Thoracic aorta (tissue), 2 donors: ENCODE results near the gene DNAL1. TPM values are rescaled to one million over a fixed set of nuclear protein-coding genes. Genes with fewer than 3 reads are reported as not detected.
"Not testable (repeated sequence)": the region's sequence is repeated elsewhere in the genome, so short reads cannot be mapped to it uniquely, and the experiment has no call there.

Source experiments
- ATAC-seq: fragments of 150-250 bp; one replicate; pipeline ENCODE4 v1.8.0; 2017; ENCODE audit warnings: low read depth; ENCODE audit not compliant: insufficient number of reproducible peaks, low FRiP score
- DNase-seq: peaks from one replicate; pipeline ENCODE4 v3.0.0-alpha.2; 2020; ENCODE audit warnings: low spot score
- H3K27ac ChIP-seq, 2 donors: fragments of 200-600 bp; sonication (generic); 1 replicate in 1 of 2; 2 replicates in 1 of 2; pipeline ENCODE4 v1.5.1; 2016; ENCODE audit warnings: mild to moderate bottlenecking in 2 of 2, moderate library complexity in 2 of 2
- H3K27me3 ChIP-seq: fragments of 200-600 bp; sonication (generic); replicated peaks from 2 replicates; pipeline ENCODE4 v1.6.0; 2016; ENCODE audit warnings: mild to moderate bottlenecking; ENCODE audit not compliant: insufficient read depth
- H3K36me3 ChIP-seq: fragments of 200-600 bp; sonication (generic); one replicate; pipeline ENCODE4 v1.5.1; 2016
- H3K4me1 ChIP-seq, 2 donors: fragments of 200-600 bp; sonication (generic); 1 replicate in 1 of 2; 2 replicates in 1 of 2; pipeline versions ENCODE4 v1.5.1 to v1.6.0; 2016; ENCODE audit warnings: low read depth in 2 of 2, mild to moderate bottlenecking in 1 of 2; ENCODE audit not compliant: control insufficient read depth in 1 of 2
- H3K4me3 ChIP-seq: fragments of 200-600 bp; sonication (generic); 2 replicates; pipeline ENCODE4 v1.5.1; 2016; ENCODE audit warnings: mild to moderate bottlenecking
- H3K9me3 ChIP-seq: fragments of 200-600 bp; sonication (generic); 2 replicates; pipeline ENCODE4 v1.5.1; 2016
- CTCF ChIP-seq: fragments of 200-600 bp; sonication (generic); IDR thresholded peaks from one replicate; pipeline ENCODE4 v1.5.1; 2019; ENCODE audit warnings: antibody characterized with exemption
- total RNA-seq, 2 donors: library from RNA; depleted of rRNA; stranded (reverse); fragments of >200 nt; gene quantifications; one replicate each; pipeline versions ENCODE4 v1.1.0 to v1.2.3, GENCODE V29; 2016

The DNAL1 gene
- total RNA-seq, 2 donors from 2014 or later = 13.0 to 20.7 TPM

- no peak overlapping the region for H3K27ac ChIP-seq
Observed at GRCh38 chr14:73696466-73697400, 51.9 kb downstream of the DNAL1 start.

GRCh38 chr14:73700325-73700724 lies 55.5 kb downstream of the DNAL1 start:
- ATAC-seq (no peak), DNase-seq (no peak)
- no peak overlapping the region for H3K4me3 ChIP-seq
- TF ChIP-seq CTCF = no peak
- H3K27ac ChIP-seq = no peak overlapping the region
- no peaks in the 10 kb centered on the region for H3K9me3 ChIP-seq
- H3K27me3 ChIP-seq = no peaks in the 10 kb centered on the region
- H3K36me3 ChIP-seq = no peaks in the 10 kb centered on the region
- no peaks in the 10 kb centered on the region for H3K4me1 ChIP-seq

More at GRCh38 chr14:73696466-73697400, 51.9 kb downstream of the DNAL1 start:
- TF ChIP-seq CTCF = no peak
- no peak for ATAC-seq
- Histone ChIP-seq H3K4me3 (no peak overlapping the region), H3K27me3 (no peaks in the 10 kb centered on the region), H3K9me3 (no peaks in the 10 kb centered on the region), H3K4me1 (no peaks in the 10 kb centered on the region), H3K36me3 (no peaks in the 10 kb centered on the region)
- no peak for DNase-seq

GRCh38 chr14:73708076-73708475 lies 63.3 kb downstream of the DNAL1 start:
- H3K4me1 ChIP-seq = peaks cover 7 to 20% of the 10 kb centered on the region in 2 donors
- not testable (repeated sequence) for H3K27me3 ChIP-seq, H3K27ac ChIP-seq, H3K9me3 ChIP-seq, ATAC-seq, DNase-seq, H3K36me3 ChIP-seq, H3K4me3 ChIP-seq

- TF ChIP-seq CTCF = no peak
- Histone ChIP-seq H3K36me3 (no peaks in the 10 kb centered on the region), H3K4me1 (peaks cover 12 to 27% of the 10 kb centered on the region in 2 donors), H3K27ac (no peak overlapping the region), H3K27me3 (no peaks in the 10 kb centered on the region), H3K9me3 (no peaks in the 10 kb centered on the region), H3K4me3 (no peak overlapping the region)
- no peak for DNase-seq
- peak; percentile 26 for ATAC-seq
Observed at GRCh38 chr14:73709904-73710469, 65.2 kb downstream of the DNAL1 start.

- H3K27ac ChIP-seq = no peak overlapping the region
- no peaks in the 10 kb centered on the region for H3K27me3 ChIP-seq
- no peak overlapping the region for H3K4me3 ChIP-seq
- DNase-seq (no peak), ATAC-seq (no peak)
- H3K4me1 ChIP-seq = peaks cover 12 to 27% of the 10 kb centered on the region in 2 donors
- TF ChIP-seq CTCF = no peak
- no peaks in the 10 kb centered on the region for H3K36me3 ChIP-seq
- no peaks in the 10 kb centered on the region for H3K9me3 ChIP-seq
Observed at GRCh38 chr14:73710737-73711136, 66.0 kb downstream of the DNAL1 start.
